NCI-H1092 treated with DMSO at 0.1 percent for 48 hours (cell line): ENCODE data around the gene YARS1.

ENCODE experiments used
- DNase-seq: peaks from one replicate; lab custom pipeline; 2025; lab: John Stamatoyannopoulos, UW

YARS1 gene

GRCh38 chr1:32779242-32779641, 37.9 kb downstream of the YARS1 start:
- no peak for DNase-seq

GRCh38 chr1:32775640-32776337, 41.4 kb downstream of the YARS1 start:
- DNase-seq: no peak

- DNase-seq: no peak
These were observed 42.1 kb downstream of the YARS1 start for GRCh38 chr1:32774950-32775634.

GRCh38 chr1:32774464-32774808, 42.7 kb downstream of the YARS1 start:
- DNase-seq: no peak

GRCh38 chr1:32773764-32774463, 43.2 kb downstream of the YARS1 start:
- DNase-seq: no peak

- peak; percentile 72 for DNase-seq
These were observed 44.0 kb downstream of the YARS1 start for GRCh38 chr1:32773018-32773763.

GRCh38 chr1:32772281-32773017, 44.7 kb downstream of the YARS1 start:
- DNase-seq: no peak

- no peak for DNase-seq
These were observed 45.4 kb downstream of the YARS1 start for GRCh38 chr1:32771561-32772280.

GRCh38 chr1:32770741-32771548, 46.2 kb downstream of the YARS1 start:
- no peak for DNase-seq

GRCh38 chr1:32770221-32770731, 46.9 kb downstream of the YARS1 start:
- DNase-seq: no peak

- DNase-seq: no peak
These were observed 47.5 kb downstream of the YARS1 start for GRCh38 chr1:32769524-32770220.

- no peak for DNase-seq
These were observed 48.9 kb downstream of the YARS1 start for GRCh38 chr1:32768110-32768850.

GRCh38 chr1:32767641-32768040, 49.5 kb downstream of the YARS1 start:
- no peak for DNase-seq

GRCh38 chr1:32767156-32767555, 50.0 kb downstream of the YARS1 start:
- no peak for DNase-seq

GRCh38 chr1:32766328-32766972, 50.7 kb downstream of the YARS1 start:
- no peak for DNase-seq

GRCh38 chr1:32765570-32766327, 51.4 kb downstream of the YARS1 start:
- no peak for DNase-seq

GRCh38 chr1:32764826-32765569, 52.2 kb downstream of the YARS1 start:
- DNase-seq: peak; percentile 91
